ENCODE data around the gene KSR1. TPM values are rescaled to one million over a fixed set of nuclear protein-coding genes. Genes with fewer than 3 reads are reported as not detected.

The KSR1 gene
- total and polyA plus RNA-seq, 2 of the 8 experiments (the other 6 are each of a cell fraction or from before 2014, with no cell fraction given), result 14.1 to 34.7 TPM

DNA sequence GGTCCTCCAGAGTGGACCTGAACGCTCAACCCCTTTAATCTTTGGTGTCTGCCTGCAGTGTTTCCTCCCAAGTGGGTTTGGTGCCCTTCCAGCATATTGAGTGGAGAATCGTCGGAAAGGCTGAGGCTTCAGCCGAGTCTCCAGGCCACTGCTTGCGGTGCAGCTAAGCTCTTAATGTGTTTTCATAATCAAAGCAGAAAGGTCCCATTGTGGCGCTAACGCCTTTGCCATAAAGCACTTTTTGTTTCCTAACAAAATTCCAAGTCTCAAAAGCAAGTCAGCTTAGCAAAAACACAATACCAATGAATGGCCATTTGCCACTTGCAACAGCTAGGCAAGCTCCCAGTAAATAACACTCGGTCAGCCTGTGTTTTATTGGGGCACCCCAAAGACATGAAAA lies 57.6 kb downstream of the KSR1 start:
- H3K36me3 ChIP-seq (ENCODE audit: control insufficient read depth in 2 of 4, insufficient read depth in 4 of 4, low read length in 3 of 4), result no peaks in the 10 kb centered on the region
- peak overlapping the region; percentile 55; the same call in 1 of the 2 replicates for H2BK12ac ChIP-seq (ENCODE audit: low read depth, low read length)
- H4K91ac ChIP-seq (replicated peaks; ENCODE audit: insufficient read length, low read length), result peak overlapping the region; percentile 22
- no peak overlapping the region for H2BK120ac ChIP-seq (replicated peaks; ENCODE audit: low read depth, low read length)
- H3K4me1 ChIP-seq (replicated peaks in 1 of 4; ENCODE audit: control insufficient read depth in 3 of 4, insufficient read depth in 4 of 4, low read length in 3 of 4), result peaks cover 3 to 26% (median 17%) of the 10 kb centered on the region in 4 experiments
- H2AFZ ChIP-seq (ENCODE audit: low read length), result no peak overlapping the region
- 51% methylated on average over 8 of the region's 8 CpGs; no CpG with 5 or more reads in 1 of the 2 experiments for WGBS, 2 experiments (ENCODE audit: extremely low coverage in 1 of 2, insufficient coverage in 1 of 2, insufficient read length in 1 of 2, insufficient replicate concordance in 2 of 2, low coverage in 1 of 2, low lambda C conversion rate in 2 of 2, missing lambda C conversion rate in 1 of 2)
- no peak overlapping the region for H4K8ac ChIP-seq (ENCODE audit: extremely low read depth, insufficient read depth, low read length)
- H3K14ac ChIP-seq (ENCODE audit: insufficient read length), result no peak overlapping the region
- peak overlapping the region; percentile 26; the same call in 1 of the 2 replicates for H2BK20ac ChIP-seq (ENCODE audit: low read length)
- H2BK5ac ChIP-seq (ENCODE audit: low read depth, low read length), result peak overlapping the region; percentile 89
- FAIRE-seq (no peak), DNase-seq (ENCODE audit: low read depth in 1 of 2, low spot score in 2 of 2) (no peak)
- peaks cover 0 to 81% of the 10 kb centered on the region in 2 experiments; a peak in 2 of 4 replicates for H3K79me2 ChIP-seq (ENCODE audit: control insufficient read depth in 1 of 2, insufficient read depth in 2 of 2, low read length in 2 of 2)
- no peak overlapping the region for H2AK5ac ChIP-seq (ENCODE audit: low read depth, low read length)
- H3K4me3 ChIP-seq (ENCODE audit: extremely low read depth in 1 of 4, insufficient read depth in 2 of 4, low read depth in 3 of 4, low read length in 4 of 4), result no peak overlapping the region; a peak in 1 of 8 replicates
- peak overlapping the region; percentile 27 to 39; a peak in 3 of 4 replicates for H3K4me2 ChIP-seq (ENCODE audit: insufficient read depth in 1 of 2, low read depth in 2 of 2, low read length in 2 of 2)
- H3K9me3 ChIP-seq (ENCODE audit: insufficient read depth in 2 of 2, low read depth in 1 of 2, low read length in 1 of 2), result no peaks in the 10 kb centered on the region
- H2BK15ac ChIP-seq (ENCODE audit: low read length), result no peak overlapping the region
- H3K9ac ChIP-seq (replicated peaks in 1 of 4; ENCODE audit: extremely low read depth in 1 of 4, low read depth in 3 of 4, low read length in 3 of 4), result no peak overlapping the region; a peak in 1 of 7 replicates
- peak overlapping the region; percentile 62; the same call in 1 of the 2 replicates for H3K18ac ChIP-seq (ENCODE audit: extremely low read depth, low read length)
- no peaks in the 10 kb centered on the region for H3K27me3 ChIP-seq (replicated peaks in 1 of 4; ENCODE audit: control insufficient read depth in 3 of 4, extremely low read depth in 1 of 4, insufficient read depth in 3 of 4, low read length in 3 of 4)
- ChIA-PET CTCF (ENCODE audit: partially characterized antibody) (interaction anchor here (0.7 to 5.4 kb wide), 9 partner anchors 10 to 107 kb away, joined by 3 to 35 read pairs (median 3); no protein-coding TSS in a partner anchor), POLR2A (ENCODE audit: partially characterized antibody) (interaction anchor here (0.8 to 2.7 kb wide), 4 partner anchors 11 to 55 kb away, joined by 3 to 9 read pairs (median 4); no protein-coding TSS in a partner anchor)
- H3K4ac ChIP-seq (replicated peaks; ENCODE audit: insufficient read length, low read depth, low read length), result peak overlapping the region; percentile 22
- H3K56ac ChIP-seq (replicated peaks; ENCODE audit: insufficient read length, low read depth, low read length), result no peak overlapping the region
- H4K20me1 ChIP-seq (replicated peaks in 1 of 2; ENCODE audit: control insufficient read depth in 1 of 2, insufficient read depth in 2 of 2, low read length in 2 of 2), result no peaks in the 10 kb centered on the region
- H3K79me1 ChIP-seq (ENCODE audit: low read depth, low read length), result peaks cover 8% of the 10 kb centered on the region; the same call in 1 of the 2 replicates
- H3K23me2 ChIP-seq (ENCODE audit: low read depth, low read length), result no peaks in the 10 kb centered on the region
- no peak overlapping the region for H4K5ac ChIP-seq (ENCODE audit: insufficient read length, low read depth, low read length)
- H3K27ac ChIP-seq (ENCODE audit: low read depth, low read length), result peak overlapping the region; percentile 57
- H3K23ac ChIP-seq (ENCODE audit: insufficient read length), result no peak overlapping the region
- TF ChIP-seq SRF (IDR thresholded peaks at IDR 0.05; ENCODE audit: low read depth, low read length) (no peak), SAP30 (IDR thresholded peaks at IDR 0.05; ENCODE audit: insufficient read depth, insufficient replicate concordance, low read length) (no peak), KDM1A (IDR thresholded peaks at IDR 0.05; ENCODE audit: borderline replicate concordance, low read length) (no peak), YY1 (IDR thresholded peaks at IDR 0.05; ENCODE audit: low read depth, low read length) (no peak), SP4 (IDR thresholded peaks at IDR 0.05; ENCODE audit: low read length) (no peak), BRCA1 (IDR thresholded peaks at IDR 0.05; ENCODE audit: low read depth, low read length) (no peak), SIX5 (IDR thresholded peaks at IDR 0.05; ENCODE audit: low read depth, low read length) (no peak), KDM4A (IDR thresholded peaks at IDR 0.05; ENCODE audit: low read depth, low read length, severe bottlenecking) (no peak), CHD2 (IDR thresholded peaks at IDR 0.05; ENCODE audit: low read length) (no peak), SIN3A (conservative IDR thresholded peaks at IDR 0.05 in 1 of 2, IDR thresholded peaks at IDR 0.05 in 1 of 2; ENCODE audit: low read depth in 1 of 2, low read length in 2 of 2) (no peak)

Data from H1 (cell line).